Hippocampal formation (tissue), 2 donors: ENCODE measurements around the gene GNAI3.

Experiments used
- DNase-seq, 2 donors: peaks; one replicate each; lab custom pipeline; 2025; lab: John Stamatoyannopoulos, UW

The GNAI3 gene

DNA sequence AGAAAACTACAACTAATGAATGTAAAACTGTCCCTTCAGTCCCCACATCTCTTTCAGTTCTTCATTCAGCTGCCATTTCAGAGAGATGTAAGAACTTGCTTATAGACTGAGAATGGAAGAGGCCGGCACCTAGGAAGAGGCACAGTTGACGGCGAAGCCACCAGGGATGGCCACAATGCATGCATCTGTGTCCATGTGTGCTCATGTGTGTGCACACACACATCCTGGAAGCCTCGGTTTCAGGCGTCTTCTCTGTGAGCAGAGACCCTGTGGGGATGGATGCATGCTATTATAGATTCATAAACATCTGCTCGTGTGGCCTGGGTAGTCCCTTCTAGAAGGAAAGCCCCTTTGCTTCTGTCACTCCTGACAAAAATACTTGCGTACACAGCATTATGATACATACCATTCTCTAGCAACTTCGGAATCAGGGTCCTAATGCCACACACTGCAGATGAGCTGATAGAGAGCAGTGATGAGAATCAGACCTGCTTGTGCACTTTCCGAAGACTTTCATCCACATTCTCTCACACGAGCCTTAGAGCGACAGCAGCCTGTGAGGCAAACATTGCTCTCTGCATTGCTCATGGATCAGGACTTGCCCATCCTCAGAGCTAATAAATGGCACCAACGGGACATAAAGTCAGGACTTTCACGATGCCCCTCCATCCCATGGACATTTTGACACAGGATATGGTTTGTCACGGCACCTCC lies 21.2 kb upstream of the GNAI3 start:
- DNase-seq = no peak

DNA sequence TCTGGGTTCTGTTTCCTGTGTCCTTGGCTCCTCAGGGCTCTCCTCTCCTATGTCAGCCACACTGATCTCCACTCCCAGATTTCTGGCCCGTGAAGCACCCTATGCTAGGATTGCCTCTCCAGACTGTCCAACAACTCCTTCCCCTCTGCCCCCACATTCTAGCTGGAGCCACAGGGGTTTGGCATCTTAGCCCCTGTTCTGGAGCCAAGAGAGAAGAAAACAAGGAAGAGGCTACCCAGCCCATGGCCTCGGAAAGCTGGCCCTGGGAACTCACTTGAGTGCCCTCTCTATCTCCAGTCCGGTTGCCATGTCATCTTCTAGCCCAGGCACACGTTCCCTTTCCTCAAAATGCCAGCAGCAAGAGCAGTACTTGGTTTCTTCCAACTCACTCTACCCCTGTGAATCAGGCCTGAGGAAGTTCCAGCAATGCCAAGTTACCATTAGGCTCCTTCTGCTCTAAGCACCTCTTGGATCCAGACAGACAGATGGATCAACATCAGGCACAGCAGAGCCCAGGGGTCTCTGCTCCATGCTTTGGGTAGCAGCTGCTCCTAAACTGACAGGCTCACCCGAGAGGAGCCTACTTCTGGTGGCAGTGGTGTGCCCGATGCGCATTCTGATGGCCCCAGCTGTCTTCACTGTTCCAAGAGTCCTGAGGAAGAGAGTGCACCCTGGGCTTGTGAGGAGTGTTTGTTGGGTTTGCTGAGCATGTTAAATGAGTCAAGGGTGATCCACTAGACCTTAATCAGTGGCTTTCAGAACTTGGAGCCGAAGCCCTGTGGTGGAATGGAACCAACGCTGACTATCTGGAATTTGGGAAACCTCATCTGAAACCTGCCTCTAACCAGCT lies 20.3 kb upstream of the GNAI3 start:
- no peak for DNase-seq

DNA sequence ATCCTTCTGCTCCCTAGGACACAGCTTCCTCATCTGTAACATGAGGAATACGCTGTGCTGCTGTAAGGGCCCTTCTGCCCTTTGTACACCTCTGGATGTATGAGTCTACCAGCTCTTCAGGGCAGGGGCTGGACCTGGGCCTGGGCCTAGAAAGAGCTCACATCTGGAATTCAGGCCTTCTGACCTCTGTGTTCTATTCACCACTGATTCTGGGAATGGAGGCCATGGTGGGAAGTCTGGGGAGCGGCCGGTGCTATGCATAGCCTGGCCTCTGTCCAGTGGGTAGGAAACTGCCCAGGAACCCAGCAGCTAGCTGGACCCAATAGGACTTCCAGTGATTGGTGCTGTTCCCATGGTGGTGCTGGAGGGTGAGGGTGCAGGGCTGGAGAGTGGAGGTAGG lies 19.7 kb upstream of the GNAI3 start:
- no peak for DNase-seq

DNA sequence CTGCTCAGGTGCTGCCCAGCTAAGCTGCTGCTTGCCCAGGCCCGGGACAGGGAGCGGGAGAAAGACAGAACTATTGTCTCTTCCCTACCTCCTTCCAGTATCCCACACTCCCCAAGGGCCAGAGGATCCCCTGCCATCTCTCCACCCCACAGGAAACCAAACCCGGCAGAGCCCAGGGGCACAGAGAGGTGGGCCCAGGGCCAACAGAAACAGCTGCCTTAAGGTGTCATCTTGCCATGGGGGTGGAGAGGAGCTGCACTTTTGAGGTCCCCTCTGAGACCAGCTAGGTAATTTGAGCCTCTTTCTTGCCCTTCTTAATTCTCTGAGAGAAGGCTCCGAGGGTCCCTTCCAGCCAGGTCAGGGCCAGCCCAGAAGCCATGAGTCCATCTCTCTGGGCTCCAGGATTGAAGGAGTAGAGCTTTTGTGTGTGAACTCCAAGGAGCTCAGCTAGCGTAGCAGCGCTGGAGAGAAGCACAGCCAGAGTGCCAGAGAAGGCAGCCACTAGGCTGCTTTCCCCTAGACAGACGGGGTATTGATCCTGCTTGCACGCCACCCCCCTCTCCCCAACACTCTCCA lies 18.4 kb upstream of the GNAI3 start:
- DNase-seq = peak in 1 of 2 donors; percentile 48

DNA sequence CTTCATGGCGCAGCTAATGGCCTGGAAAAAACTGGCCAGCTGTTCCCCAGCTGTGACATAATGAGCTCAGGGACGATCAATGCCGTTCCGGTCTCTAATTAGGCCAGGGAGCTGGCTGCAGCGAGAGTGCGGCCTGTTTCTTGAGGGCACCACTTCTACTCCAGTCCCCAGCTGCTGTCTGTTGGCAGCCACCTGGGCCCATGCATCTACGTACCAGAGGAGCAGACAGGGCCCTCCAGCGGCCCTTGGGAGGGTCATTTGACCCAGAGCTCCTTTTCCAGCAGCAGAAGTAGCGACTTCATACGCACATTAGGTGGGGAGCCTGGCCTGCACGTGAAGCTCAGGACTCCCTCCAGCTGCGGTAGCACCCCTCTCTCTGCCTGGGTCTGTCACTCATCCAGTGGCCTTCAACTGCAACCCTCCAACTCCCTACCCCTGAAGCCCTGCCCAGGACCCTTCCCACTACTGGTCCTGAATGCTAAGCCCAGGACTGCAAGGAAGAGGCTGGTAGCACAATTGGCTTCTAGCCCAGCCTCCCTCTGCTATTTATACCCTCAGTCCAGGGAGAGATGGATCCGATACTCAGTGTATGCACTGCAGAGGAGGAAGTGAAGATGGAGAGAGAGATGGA lies 17.8 kb upstream of the GNAI3 start:
- peak; percentile 37 to 48 for DNase-seq

DNA sequence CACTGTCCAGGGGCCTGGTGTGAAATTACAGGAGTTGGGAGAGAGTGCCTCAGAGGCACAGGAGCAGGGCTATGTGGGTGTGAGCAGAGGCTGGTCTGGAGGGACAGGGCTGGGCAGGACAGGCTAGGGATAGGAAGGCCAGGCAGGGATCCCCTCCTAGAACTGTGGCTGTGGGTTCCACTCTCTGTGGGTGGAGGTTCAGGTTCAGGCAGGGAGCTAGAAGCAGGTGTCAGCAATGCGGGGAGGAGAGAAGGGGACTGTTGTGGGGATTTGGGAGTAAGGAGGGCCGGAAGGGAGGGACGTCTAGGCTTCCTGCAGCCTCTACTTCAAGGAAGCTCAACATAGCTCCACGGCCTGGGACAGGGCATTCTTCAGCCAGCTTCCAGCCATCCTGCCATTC lies 17.0 kb upstream of the GNAI3 start:
- no peak for DNase-seq

DNA sequence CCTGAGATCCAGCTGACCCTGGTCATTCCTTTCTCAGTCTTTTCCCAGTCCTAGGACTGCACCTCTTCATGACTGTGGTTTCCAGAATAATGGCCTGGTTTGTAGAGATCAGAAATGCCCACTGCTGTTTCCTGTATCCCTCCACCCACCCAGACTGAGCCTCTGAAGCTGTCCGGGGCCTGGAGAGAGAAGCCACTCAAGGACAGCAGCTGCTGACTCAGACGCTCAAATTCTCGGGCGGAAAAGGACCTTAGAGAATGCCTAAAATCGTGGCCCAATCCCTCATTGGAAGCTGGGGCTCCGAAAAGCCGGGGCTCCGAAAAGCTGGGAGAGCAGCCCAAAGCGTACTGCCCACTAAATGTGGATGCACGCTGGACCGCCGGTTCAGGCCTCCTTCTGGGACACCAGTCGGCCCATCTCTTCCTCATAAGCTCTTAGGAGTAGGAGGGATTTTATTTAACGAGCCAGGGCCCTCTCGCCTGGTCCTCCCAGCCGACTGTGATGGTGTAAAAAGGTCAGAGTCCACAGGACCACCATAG lies 16.5 kb upstream of the GNAI3 start:
- no peak for DNase-seq

DNA sequence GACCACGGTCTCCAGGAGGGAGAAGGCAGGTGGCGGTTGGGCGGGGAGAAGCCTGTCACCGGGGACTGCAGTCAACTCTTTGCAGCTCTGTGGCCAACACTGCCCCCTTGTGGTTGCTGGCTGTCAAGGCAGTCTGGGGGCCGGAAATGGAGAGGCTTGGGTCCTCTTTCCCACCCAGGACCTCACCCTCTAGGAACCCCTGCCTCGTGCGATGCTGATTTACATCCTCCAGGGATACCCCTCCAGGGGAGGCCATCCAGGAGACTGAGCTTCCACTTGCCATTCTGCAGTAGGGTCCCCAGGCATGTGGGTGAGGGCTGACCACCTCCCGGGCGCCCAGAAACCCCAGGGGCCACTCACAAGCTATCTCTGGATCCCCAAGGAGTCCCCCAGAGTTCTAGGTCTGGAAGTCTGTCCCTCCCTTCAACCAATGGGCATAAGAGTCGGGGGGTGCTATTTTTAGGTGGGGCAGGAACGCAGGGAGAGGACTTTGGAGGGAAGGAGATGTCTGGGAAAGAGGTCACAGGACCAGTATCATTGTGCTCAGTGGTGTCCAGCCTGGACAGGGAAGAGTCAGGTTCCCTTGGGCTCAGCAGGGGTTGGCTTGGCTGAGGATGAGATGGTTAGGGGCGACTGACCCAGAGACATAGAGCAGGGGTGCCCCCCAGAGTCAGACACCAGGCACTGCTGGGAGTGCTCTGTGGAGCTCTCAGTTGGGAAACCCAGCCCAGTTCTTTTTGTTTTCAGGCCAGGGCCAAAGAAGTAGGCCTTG lies 15.9 kb upstream of the GNAI3 start:
- DNase-seq = peak; percentile 52 to 86

DNA sequence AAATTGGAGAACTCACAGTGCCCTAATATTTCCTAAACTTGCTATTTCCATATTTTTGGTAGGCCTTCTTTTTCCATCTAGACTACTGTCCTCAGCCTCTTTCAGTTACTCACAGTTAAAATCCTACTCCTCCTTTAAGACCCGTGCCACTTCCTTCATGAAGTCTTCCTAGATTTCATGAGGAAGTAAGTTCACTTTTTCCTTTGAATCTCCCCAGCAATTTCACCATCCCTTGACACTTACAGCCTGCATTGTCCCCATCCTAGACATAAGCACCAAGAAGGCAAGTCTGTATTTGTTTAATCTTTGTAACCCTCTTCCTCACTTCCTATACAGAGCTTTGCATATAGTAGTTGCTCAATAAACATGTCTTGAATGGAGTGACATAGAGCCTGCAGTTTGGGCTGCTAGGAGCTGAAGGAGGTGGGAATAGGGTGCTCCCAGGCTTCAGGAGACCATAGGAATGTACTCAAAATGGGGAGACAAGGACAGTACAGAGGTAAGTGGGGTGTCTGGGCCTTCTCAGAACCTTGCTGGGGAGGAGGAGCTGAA lies 14.0 kb upstream of the GNAI3 start:
- no peak for DNase-seq

DNA sequence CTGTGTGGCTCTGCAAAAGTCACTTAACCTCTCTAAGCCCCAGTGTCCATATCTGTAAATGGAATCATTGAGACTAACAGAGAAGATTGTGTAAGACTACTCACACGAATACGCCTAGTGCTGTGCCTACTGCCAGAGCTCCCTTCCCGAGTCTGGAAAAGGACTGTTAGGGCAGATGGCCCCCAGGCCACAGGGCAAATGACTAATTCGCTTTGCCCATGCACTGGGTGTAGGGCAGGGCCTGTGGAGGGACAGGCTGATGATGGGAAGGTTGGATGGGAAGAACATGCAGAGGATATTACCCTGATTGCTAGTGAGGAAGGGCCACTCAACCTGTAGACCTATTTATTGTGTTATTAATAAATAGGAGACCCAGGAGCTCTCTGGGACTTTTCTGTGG lies 12.9 kb upstream of the GNAI3 start:
- no peak for DNase-seq

DNA sequence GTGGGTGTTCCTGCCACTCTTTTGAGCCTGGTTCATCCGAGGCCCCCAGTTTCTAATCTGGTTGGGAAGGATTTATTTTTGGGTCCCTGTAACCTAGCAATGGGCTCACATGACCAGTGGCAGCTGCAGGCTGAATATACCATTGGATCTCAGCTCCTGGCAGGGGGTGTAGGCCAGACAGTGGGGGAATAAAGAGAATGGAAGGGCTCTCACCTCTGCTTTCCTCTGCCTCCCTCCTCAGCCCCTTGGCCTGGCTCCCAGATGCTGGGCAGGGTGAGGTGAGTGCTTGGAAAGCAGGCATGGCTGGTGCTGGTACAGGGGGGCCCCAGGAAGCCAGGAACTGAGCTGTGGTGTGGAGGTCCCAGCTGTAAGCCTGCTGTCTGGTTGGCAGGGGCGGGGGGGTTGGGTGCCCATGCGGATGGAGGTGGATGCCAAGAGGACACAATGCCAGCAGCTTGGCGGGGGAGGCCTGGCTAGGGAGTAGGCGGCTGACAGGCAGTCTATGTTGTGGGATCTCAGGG lies 12.4 kb upstream of the GNAI3 start:
- peak; percentile 32 to 61 for DNase-seq

DNA sequence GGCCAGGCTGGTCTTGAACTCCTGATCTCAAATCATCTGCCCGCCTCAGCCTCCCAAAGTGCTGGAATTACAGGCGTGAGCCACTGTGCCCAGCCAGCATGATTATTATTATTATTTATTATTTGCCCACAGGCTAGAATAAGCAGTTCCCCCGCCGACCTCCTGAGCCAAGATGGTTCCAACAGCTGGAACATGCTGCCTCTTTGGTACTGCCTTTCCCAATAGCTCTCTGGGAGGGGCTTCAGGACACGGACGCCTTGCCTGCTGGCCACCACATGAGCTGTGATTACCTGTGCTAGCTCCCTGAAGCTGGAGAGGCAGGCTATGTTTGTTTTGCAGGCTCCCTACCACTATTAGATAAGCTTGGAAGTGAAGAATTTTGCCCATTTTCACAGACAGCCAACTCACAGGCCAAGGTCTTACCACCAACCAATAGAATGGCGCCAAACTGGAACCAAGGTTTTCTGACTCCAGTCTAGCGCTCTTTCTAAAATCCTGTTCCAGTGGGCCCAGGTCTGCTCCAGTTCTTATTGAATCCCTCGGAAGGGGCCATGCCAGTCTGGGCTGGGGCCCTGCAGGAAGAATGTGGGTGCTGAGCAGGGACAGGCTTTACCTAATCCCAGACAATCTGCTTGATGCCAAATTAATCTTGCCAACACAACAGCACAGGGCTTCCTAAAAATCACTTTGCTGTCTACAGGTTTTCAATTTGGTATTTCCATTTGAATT lies 10.8 kb upstream of the GNAI3 start:
- no peak for DNase-seq

DNA sequence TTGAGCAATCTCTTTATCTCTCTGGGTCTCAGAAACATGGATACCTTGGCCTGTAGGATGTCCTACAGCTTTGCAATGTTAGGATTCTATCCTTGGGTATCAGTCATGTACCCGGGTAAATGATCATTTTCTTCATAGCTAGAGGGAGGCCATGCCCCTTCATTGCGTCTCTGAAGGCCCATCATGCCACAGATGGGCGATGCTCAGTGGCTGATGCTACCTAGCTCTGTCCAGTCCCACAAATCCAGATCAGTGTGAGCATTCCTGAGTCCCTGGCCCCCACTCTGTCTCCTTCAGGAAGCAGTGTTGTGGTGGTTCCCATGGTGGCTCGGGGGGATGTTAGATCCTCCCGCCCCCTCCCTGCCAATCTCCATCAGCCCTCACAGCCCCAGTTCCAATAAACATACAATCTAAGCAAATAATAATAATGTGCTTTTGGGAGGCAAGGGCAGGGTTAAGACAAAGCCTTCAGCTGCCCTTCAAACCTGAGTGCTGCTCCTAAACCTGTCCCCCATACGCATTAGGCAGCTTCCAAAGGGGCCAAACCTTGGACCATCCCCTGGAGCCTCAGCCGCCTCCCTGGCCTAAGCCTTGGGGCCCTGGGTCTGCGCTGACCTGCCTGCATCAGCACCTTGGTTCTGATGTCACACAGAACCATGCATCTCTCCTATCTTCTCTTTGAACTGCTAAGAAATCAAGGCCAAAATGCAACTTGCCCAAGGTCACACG lies 9.4 kb upstream of the GNAI3 start:
- DNase-seq = no peak

DNA sequence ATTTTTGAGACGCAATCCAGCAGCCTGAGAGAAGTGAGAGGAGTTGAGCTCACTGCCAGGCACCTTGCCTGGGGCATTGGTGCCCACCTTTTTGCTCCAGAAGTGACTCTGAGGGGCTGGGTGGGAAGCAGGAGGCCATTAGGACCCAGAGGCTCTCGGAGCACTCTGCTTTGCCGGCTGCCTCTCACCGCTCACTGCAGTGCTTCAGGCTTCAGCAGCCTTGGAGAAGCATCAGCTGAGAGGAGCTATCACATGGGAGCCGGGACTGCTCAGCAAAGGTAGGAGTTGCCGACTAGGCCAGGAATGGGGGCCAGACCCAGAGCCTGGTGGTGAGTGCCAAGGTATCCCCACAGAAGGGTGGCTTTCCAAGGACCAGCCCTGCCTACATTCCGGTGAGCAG lies 8.7 kb upstream of the GNAI3 start, which contains the start of gene GPR61:
GPR61 (plus strand) TSS at position 197 of the 400 bp plus-strand sequence. CDS start 3,151 bp downstream, outside the sequence.
- peak in 1 of 2 donors; percentile 35 for DNase-seq

DNA sequence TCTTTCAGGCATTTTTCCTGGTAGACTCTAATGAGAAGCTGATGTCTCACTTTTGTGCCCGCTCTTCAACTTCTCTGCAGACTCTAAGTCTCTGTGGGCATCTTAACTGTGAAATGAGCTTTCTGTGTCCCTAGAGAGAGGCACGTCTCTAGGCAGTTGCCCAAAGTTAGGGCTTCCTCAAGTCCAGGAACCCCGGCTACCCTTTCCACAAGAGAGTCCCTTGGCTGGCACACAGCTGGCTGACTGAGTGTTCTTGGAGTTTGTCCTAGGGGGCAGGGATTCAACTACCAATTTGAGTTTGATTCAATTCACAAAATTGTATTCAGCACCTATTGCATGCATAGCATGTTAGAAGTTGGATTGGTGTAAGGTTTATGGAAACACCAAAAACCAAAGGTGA lies 7.3 kb upstream of the GNAI3 start:
- no peak for DNase-seq

DNA sequence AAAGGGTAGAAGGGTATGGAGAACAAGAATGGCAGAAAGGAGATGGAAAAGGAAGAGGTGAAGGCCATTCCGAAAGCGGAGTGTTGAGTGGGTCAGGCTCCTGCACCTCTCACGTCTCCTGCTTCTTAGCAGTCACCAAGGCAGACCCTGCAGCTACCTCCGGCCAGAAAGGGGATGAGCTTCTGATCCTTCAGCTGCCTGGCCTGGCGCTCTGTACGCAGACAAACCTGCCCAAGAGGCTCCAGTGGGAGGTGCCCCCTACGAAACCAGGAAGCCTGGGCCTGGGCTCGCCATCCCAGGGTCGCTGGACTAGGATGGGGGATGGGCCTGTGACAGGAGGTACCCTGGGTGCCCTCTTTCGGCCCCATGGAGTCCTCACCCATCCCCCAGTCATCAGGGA lies 5.8 kb upstream of the GNAI3 start:
- DNase-seq = no peak

DNA sequence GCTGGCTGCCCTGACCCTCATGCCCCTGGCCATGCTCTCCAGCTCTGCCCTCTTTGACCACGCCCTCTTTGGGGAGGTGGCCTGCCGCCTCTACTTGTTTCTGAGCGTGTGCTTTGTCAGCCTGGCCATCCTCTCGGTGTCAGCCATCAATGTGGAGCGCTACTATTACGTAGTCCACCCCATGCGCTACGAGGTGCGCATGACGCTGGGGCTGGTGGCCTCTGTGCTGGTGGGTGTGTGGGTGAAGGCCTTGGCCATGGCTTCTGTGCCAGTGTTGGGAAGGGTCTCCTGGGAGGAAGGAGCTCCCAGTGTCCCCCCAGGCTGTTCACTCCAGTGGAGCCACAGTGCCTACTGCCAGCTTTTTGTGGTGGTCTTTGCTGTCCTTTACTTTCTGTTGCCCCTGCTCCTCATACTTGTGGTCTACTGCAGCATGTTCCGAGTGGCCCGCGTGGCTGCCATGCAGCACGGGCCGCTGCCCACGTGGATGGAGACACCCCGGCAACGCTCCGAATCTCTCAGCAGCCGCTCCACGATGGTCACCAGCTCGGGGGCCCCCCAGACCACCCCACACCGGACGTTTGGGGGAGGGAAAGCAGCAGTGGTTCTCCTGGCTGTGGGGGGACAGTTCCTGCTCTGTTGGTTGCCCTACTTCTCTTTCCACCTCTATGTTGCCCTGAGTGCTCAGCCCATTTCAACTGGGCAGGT lies 5.0 kb upstream of the GNAI3 start:
- DNase-seq = no peak

DNA sequence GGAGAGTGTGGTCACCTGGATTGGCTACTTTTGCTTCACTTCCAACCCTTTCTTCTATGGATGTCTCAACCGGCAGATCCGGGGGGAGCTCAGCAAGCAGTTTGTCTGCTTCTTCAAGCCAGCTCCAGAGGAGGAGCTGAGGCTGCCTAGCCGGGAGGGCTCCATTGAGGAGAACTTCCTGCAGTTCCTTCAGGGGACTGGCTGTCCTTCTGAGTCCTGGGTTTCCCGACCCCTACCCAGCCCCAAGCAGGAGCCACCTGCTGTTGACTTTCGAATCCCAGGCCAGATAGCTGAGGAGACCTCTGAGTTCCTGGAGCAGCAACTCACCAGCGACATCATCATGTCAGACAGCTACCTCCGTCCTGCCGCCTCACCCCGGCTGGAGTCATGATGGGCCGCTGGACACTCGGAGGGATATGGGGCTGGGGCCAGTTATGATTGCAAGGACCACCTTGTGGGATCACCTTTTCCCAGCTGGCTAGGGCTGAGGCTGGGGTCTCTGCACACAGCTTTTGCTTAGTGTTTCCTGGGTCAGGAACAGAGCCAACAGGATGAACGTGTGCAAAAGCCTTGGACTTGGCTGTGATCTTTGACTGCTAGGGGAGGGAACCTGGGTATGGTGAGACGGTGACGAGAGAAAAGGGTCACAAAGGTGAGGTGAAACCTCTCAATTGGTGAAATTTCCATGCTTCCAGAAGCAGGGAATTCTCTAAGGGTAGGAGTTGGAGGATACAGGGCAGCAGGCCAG lies 4.3 kb upstream of the GNAI3 start:
- no peak for DNase-seq
